ENCODE measurements around the gene TADA2B. TPM values are rescaled to one million over a fixed set of nuclear protein-coding genes. Genes with fewer than 3 reads are reported as not detected.

TADA2B gene
- polyA plus RNA-seq, 2 of the 4 experiments (the other 2 are of a cell fraction): 6.7 to 10.8 TPM

- DNase-seq (ENCODE audit: low read depth in 1 of 2, low spot score in 1 of 2) (peak; percentile 94 to 95), FAIRE-seq (no peak), ATAC-seq (peak; percentile 93 to 97)
- Histone ChIP-seq H3K4me3 (peak overlapping the region; percentile 85), H3K4me1 (peaks cover 8% of the 10 kb centered on the region; the same call in 2 of the 3 replicates), H3K27ac (peak overlapping the region; percentile 67 to 82), H3K4me2 (peak overlapping the region; percentile 97), H3K9me3 (no peaks in the 10 kb centered on the region)
- TF ChIP-seq CHD4 (IDR thresholded peaks at IDR 0.05; ENCODE audit: borderline replicate concordance) (no peak), TP53 (CRISPR knock-in tag; IDR thresholded peaks at IDR 0.05) (no peak), E2F6 (IDR thresholded peaks at IDR 0.05; ENCODE audit: borderline replicate concordance, low read depth) (0 out of 2 replicates have a peak, but pooled peaks have one; percentile 31), EP300 (IDR thresholded peaks at IDR 0.05) (no peak), MYC (IDR thresholded peaks at IDR 0.05; ENCODE audit: borderline replicate concordance, low read length) (no peak), JUNB (IDR thresholded peaks at IDR 0.05) (no peak), PHF8 (IDR thresholded peaks at IDR 0.05; ENCODE audit: borderline replicate concordance, low read depth) (peak; percentile 48; the same call in 1 of the 2 replicates), BHLHE40 (IDR thresholded peaks at IDR 0.05; ENCODE audit: low read depth, low read length) (no peak), SMC3 (IDR thresholded peaks at IDR 0.05) (0 out of 3 replicates have a peak, but pooled peaks have one; percentile 22), CBX2 (IDR thresholded peaks at IDR 0.05; ENCODE audit: borderline replicate concordance, low read depth) (no peak), ZFP36 (IDR thresholded peaks at IDR 0.05; ENCODE audit: borderline replicate concordance, partially characterized antibody) (no peak), KDM5A (IDR thresholded peaks at IDR 0.05) (no peak), HEYL (CRISPR knock-in tag; IDR thresholded peaks at IDR 0.05) (no peak), MAX (IDR thresholded peaks at IDR 0.05) (no peak), CTCF (IDR thresholded peaks at IDR 0.05) (peak; percentile 57; the same call in 2 of the 3 replicates), RFX5 (IDR thresholded peaks at IDR 0.05) (peak; percentile 83), ATOH8 (CRISPR knock-in tag; IDR thresholded peaks at IDR 0.05; ENCODE audit: low read depth) (no peak), ZC3H11A (IDR thresholded peaks at IDR 0.05) (no peak), POLR2A (IDR thresholded peaks at IDR 0.05; ENCODE audit: low read length) (no peak), HES2 (IDR thresholded peaks at IDR 0.05) (no peak), RCOR1 (IDR thresholded peaks at IDR 0.05; ENCODE audit: low read depth, low read length) (no peak), ELK1 (IDR thresholded peaks at IDR 0.05; ENCODE audit: low read depth, low read length) (no peak), CBX8 (IDR thresholded peaks at IDR 0.05) (no peak), ESRRA (IDR thresholded peaks at IDR 0.05; ENCODE audit: borderline replicate concordance, low read length) (no peak), SREBF2 (IDR thresholded peaks at IDR 0.05) (no peak), EHMT2 (IDR thresholded peaks at IDR 0.05; ENCODE audit: low read depth) (no peak), GATA3 (IDR thresholded peaks at IDR 0.05; ENCODE audit: borderline replicate concordance) (no peak), NPAS2 (CRISPR knock-in tag; IDR thresholded peaks at IDR 0.05; ENCODE audit: borderline replicate concordance) (no peak), USF2 (IDR thresholded peaks at IDR 0.05) (no peak), PBX3 (IDR thresholded peaks at IDR 0.05) (no peak), EHF (CRISPR knock-in tag; IDR thresholded peaks at IDR 0.05) (no peak), MAFK (IDR thresholded peaks at IDR 0.05; ENCODE audit: partially characterized antibody) (no peak)
- ChIA-PET CTCF (interaction anchor here (0.7 to 4.3 kb wide), 22 partner anchors 8 to 324 kb away, joined by 3 to 26 read pairs (median 4); no protein-coding TSS in a partner anchor), POLR2A (interaction anchor here (0.9 to 2.9 kb wide), 5 partner anchors 8 to 134 kb away, joined by 4 to 19 read pairs (median 4); partner anchors contain the start of gene GRPEL1)
- 6% methylated on average over 2 of the region's 90 CpGs for WGBS (ENCODE audit: missing lambda C conversion rate)
Measured at GRCh38 chr4:7042503-7043283, 479 bp upstream of the TADA2B start.

Measured in A549 (cell line).